Esophagus squamous epithelium (tissue), 4 donors: ENCODE measurements around the gene EGFLAM.

Experiments used
- POLR2A ChIP-seq, 4 donors: fragments of 450-650 bp; IDR thresholded peaks; one replicate each; pipeline ENCODE4 v1.6.1; 2017; ENCODE audit warnings: antibody characterized with exemption in 4 of 4, mild to moderate bottlenecking in 4 of 4, moderate library complexity in 3 of 4
- TF ChIP-seq, protein P1 (sequence below), 6 experiments: fragments of 450-650 bp in 4 of 6; fragments of 200-600 bp in 2 of 6; sonication (generic) in 2 of 6; IDR thresholded peaks; one replicate each; pipeline ENCODE4 v1.5.1; 2016 to 2019; ENCODE audit warnings: antibody characterized with exemption in 6 of 6, mild to moderate bottlenecking in 4 of 6, moderate library complexity in 4 of 6

DNA sequence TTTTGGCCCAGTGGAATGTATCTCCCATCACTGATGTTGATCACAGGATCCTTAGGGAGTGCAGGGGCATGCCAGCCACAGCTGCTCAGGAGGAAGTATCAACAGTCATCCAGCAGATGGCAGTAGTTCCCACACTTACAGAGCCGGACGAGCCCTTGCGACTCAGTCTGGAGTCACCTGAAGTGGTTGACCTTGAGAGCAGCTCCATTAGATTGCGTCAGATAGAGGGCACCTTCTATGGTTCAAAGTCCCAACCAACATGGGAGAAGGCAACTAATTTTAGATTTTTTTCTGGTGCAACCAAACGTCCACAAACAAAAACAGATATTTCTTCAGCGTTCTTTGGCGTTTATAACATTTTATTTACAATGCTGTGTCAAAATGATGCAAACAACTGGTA, 124.5 kb downstream of the EGFLAM start:
- TF ChIP-seq, protein P1, sequence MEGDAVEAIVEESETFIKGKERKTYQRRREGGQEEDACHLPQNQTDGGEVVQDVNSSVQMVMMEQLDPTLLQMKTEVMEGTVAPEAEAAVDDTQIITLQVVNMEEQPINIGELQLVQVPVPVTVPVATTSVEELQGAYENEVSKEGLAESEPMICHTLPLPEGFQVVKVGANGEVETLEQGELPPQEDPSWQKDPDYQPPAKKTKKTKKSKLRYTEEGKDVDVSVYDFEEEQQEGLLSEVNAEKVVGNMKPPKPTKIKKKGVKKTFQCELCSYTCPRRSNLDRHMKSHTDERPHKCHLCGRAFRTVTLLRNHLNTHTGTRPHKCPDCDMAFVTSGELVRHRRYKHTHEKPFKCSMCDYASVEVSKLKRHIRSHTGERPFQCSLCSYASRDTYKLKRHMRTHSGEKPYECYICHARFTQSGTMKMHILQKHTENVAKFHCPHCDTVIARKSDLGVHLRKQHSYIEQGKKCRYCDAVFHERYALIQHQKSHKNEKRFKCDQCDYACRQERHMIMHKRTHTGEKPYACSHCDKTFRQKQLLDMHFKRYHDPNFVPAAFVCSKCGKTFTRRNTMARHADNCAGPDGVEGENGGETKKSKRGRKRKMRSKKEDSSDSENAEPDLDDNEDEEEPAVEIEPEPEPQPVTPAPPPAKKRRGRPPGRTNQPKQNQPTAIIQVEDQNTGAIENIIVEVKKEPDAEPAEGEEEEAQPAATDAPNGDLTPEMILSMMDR (IDR thresholded peaks at IDR 0.05): peak; percentile 54 to 73 (median 65)
- no peak for TF ChIP-seq POLR2A (IDR thresholded peaks at IDR 0.05)
